IPS DF 4.7 (cell line): ENCODE data around the gene RPH3AL.
A peak's percentile ranks its signal among the peaks of the same experiment; 100 is the strongest.
"Not testable (repeated sequence)": the region's sequence is repeated elsewhere in the genome, so short reads cannot be mapped to it uniquely, and the experiment has no call there.

Experiments
- DNase-seq: peaks from one replicate; pipeline ENCODE4 v3.0.0-alpha.2; 2013; ENCODE audit warnings: low spot score; ENCODE audit errors: extremely low read depth

The RPH3AL gene

DNA sequence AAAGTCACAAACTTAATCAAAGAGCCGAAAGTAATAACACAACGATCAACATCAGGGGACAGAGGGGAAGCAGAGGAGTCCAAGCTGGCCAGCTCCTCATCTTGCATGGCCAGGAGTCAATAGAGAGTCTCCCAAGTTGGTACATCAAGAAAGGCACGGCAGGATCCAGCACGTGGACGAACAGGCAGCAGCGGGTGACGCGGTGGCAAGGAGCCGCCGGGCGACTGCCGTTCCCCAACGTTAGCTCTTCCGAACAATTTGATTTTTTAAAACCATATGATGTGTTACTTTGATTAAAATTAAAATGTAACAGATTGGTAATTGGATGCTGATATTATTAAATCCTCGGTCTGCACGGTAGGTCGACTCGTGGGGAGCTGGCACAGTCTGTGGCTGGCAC, 89.3 kb downstream of the RPH3AL start:
- no peak for DNase-seq

- no peak for DNase-seq
These were observed 91.0 kb downstream of the RPH3AL start for GRCh38 chr17:261635-262034.

- DNase-seq, result no peak
These were observed 91.7 kb downstream of the RPH3AL start for GRCh38 chr17:260944-261343.

- no peak for DNase-seq
These were observed 92.4 kb downstream of the RPH3AL start for GRCh38 chr17:260031-260791.

DNA sequence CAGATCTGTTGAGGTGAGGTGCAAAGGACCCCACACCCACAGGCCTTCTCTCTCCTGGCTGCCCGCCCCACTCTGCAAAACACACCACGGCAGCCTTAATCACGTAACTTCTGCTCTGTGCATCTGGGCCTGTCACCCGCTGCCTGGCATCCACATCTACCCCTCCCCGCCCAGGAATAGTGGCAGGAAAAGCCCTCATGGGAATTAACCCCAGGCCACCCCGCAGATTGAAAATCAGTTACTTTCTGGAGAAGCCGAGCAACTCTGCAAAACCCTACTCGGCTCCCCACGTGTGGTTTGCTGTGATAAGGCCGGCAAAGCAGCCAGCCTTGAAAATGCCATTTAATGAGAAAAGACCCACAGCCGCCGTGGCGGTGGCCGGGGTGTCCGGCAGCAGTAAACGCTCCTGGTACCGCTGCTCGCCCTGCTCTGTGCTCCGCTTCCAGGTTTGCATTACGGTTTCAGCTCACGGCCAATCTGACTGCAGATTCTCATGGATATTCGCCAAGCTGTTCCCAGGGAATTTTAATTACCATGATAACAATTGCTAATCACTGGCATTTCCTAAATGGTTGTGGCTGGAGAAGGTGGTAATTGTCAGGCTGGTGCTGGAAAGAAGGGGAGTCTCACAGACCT, 93.1 kb downstream of the RPH3AL start:
- DNase-seq, result peak; percentile 49

GRCh38 chr17:258906-259305, 93.7 kb downstream of the RPH3AL start:
- DNase-seq, result no peak

GRCh38 chr17:258045-258734, 94.4 kb downstream of the RPH3AL start:
- DNase-seq, result no peak

GRCh38 chr17:253091-253846, 99.3 kb downstream of the RPH3AL start:
- no peak for DNase-seq

- no peak for DNase-seq
These were observed 100.2 kb downstream of the RPH3AL start for GRCh38 chr17:252456-252855.

DNA sequence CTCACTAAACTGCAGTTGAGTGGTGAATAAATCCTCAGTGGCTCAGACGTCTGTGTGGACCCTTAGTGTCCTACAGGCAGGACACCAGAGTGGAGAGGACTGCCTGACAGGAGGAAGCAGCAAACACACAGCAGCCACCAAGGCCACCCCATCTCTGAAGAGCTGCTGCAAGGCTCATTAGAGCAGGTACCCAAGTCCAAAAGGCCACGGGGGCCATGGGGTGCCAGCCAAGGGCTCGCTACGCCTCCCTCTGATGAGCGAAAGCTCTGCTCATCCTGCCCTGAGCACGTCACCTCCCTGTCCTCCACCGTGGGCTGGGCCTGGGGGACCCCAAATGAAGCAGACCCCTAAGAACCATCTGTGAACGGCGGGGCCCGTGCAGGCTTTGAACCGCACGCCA, 101.1 kb downstream of the RPH3AL start:
- DNase-seq, result no peak

DNA sequence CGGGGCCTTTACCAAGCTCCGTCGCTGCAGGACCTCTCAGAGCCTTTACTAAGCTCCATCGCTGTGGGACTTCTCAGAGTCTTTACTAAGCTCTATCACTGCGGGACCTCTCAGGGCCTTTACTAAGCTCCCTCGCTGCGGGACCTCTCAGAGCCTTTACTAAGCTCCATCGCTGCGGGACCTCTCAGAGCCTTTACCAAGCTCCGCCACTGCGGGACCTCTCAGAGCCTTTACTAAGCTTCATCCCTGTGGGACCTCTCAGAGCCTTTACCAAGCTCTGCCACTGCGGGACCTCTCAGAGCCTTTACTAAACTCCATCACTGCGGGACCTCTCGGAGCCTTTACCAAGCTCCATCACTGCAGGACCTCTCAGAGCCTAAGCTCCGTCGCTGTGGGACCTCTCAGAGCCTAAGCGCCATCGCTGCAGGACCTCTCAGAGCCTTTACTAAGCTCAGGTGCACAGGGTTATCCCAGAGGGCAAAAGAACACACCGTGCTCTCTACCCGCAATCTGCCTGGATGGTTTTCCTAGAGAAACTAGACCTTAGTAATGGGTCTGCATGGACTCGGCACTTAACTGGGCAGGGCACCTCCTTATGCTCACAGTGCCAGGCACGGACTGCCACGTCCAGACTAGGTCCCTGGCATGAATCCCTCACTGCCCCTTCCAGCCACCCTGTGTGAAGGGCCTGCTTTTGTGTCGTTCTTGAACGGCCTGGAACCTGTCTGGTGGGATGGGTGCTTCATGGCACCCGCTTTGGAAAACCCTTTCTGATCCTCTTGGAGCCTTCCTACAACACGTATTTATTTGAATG, 101.9 kb downstream of the RPH3AL start:
- no peak for DNase-seq

DNA sequence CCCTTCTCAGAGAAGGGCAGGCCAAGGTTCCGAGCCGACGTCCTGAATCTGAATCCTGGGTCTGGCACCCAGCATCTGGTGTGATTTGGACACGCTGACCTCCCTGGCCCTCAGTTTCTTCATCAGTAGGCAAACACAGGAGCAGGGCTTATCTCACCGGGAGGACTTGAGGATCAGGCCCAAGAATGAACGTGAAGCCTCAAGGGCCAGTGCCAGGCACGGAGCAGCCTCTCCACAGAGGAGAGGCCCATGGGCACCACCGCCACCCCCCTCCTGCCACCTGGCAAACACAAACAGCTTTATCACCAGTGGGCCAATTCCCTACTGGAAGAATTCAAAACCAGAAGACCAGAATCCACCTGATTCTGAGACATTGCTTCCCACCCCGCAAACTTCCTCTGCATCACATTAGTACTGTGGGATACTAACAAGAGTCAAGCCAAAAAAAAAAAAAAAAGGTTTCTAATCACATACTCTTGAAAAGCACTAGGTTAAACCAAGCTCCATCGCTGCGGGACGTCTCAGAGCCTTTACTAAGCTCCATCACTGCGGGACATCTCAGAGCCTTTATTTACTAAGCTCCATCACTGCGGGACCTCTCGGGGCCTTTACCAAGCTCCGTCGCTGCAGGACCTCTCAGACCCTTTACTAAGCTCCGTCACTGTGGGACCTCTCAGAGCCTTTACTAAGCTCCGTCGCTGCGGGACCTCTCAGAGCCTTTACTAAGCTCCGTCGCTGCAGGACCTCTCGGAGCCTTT, 103.2 kb downstream of the RPH3AL start:
- no peak for DNase-seq

DNA sequence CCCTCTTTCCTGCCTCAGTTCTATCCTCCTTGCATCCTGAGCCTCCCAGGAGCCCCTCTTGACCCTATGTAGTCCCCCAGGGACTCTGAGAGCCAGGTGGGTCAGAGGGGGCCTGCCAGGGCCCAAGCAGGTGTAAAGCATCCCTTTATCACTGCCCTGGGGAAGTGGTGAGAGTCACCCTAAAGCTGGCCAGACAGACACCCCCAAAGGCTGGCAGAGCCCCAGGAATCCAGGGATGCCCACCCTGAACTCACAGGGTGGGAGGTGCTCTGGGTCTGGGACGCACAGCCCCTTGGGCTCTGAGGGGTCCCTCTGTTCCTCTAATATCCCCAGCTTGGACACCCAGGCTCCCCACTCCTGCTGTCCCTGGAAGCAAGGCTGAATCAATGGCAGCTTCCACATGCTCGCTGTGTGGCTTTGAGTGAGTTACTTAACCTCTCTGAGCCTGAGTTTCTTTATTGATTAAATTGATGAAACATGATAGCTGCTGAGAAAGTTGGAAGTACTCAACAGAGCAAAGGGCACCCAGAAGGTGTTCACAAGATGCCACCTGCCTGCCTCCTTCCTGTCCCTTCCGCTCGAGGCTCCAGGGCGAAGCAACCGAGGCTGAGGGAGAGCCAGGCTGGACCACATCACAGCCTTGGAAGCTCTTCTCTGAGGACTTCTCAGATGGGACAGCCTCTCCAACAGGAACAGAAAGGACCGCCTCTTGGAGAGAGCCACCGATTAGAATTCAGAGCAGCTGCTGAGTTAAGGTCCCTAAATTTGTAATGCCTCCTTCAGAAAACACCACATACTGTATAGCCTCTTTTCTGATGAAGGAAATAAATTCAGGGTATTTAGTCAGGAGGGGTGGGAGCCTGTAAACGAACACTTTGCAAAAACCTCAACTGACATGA, 104.0 kb downstream of the RPH3AL start:
- DNase-seq, result no peak

GRCh38 chr17:247767-248166, 104.8 kb downstream of the RPH3AL start:
- DNase-seq, result no peak

DNA sequence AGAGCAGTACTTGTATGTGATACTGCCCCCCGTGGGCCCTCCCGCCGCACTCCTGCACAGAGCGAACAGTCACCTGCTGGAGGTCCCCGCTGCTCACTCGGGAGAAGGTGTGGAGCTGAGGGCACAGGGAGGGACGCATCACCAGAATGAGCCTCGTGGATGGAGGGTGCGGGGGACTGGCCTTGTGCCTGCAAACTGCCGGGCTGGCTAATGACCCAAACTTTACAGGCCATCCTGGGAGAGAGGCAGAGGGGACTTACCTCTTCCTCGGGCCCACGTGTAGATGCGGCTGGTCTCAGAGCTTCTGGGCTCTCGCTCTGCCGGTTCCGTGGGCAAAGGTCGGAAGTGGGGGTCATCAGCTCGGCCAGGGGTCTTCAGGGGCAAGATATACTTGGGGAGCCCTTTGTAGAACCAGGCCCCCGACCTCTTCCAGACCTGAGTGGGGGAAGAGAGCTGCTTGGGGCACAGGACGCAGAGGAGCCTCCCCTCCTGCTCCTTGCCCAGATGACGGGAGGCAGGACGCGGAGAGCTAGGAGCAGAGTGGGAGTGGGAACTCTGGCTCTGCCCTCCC, 105.7 kb downstream of the RPH3AL start:
- no peak for DNase-seq

DNA sequence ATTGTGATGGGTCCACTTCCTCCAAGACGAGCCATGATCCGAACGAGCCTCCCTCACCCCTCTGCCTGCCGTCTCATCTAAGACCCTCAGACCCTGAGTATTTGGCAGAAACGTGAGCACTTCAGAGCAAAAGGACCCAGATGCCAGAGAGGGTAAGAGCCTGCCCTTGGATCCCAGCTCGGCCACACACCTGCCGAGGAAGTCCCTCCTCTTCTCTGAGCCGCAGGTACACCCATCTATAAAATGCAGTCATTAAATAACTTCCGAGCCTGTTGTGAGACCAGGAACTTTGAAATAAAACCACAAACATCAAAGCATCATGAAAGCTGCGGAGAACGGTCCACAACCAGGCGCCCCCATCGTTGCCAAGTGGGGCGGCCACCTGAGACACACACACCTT, 106.4 kb downstream of the RPH3AL start:
- DNase-seq, result no peak

- DNase-seq, result no peak
These were observed 107.0 kb downstream of the RPH3AL start for GRCh38 chr17:245611-246010.

- DNase-seq, result no peak
These were observed 107.6 kb downstream of the RPH3AL start for GRCh38 chr17:245020-245419.

- not testable (repeated sequence) for DNase-seq
These were observed 108.7 kb downstream of the RPH3AL start for GRCh38 chr17:243924-244323.
